Activated CD4-positive, alpha-beta T cell treated with anti-CD3 and anti-CD28 coated beads for 48 hours (primary cell): ENCODE data around the gene CCL3.
"Not testable (repeated sequence)": the region's sequence is repeated elsewhere in the genome, so short reads cannot be mapped to it uniquely, and the experiment has no call there.

ENCODE experiments used
- DNase-seq: peaks from one replicate; pipeline ENCODE4 v3.0.0-alpha.2; 2020

The CCL3 gene

DNA sequence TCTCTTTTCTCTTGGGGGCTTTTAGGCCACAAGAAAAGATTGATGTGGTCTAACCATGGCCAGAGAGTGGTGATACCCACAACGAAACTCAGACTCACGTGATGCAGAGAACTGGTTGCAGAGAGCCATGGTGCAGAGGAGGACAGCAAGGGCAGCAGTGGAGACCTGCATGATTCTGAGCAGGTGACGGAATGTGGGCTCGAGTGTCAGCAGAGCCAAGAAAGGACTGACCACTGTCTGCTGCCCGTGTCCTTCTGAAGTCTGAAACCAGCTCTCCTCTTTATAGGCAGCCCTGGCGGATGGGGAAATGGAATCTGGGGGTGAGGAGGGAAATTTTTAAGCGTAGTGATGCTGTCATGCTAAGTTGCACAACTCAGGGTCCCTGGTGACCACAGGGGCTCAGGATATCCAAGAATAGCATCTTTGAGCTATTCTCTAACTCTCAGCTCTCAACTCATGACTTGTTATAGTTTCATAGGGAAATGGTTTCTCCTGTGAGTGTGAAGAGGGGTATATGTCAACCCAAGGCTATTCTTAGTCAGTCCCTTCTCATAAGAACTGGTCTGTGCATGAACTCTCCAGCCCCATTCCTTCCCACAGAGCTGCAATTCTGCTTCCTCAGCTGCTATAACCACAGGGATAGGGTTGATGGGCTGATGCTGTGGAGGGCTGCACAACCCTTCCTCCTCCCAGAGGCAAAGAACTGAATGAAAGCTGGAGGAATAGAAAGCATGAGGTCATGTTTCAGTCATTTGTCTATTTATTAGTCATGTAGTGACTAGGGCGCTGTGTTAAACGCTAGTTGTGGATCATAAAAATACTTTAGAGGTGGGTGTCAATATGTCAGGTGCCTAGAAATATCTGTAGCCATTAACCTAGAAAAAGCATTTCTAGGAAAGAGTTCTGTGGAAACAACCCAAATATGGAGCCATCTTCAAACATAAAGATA is at the start of gene CCL3:
Gene CCL3, minus strand, starts transcription at position 256 of the 949 bp plus-strand sequence. Its CDS starts 85 bp downstream, at position 171.
- DNase-seq: peak; percentile 61

GRCh38 chr17:36136439-36136838 is 46.5 kb upstream of the CCL3 start:
- DNase-seq: no peak

DNA sequence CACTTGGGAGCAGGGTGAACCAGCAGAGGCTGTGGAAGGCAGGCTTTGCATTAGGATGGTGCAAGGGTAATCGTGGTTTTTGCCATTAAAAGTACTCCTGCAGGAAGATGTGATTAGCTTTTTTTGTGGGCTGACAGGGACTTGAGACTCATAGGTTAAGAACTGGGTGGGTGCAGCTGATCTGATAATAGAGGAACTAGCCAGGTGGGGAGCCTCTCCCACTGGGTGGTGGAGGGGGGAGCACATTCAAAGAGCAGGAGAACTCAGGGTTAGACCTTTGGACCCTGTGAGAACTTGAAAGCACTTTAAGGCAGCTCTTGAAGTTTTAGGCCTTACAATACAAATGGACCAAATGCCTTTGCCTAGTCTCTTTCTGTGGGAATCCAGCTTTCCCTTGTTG is 46.1 kb upstream of the CCL3 start:
- DNase-seq: no peak

GRCh38 chr17:36135465-36135864 is 45.5 kb upstream of the CCL3 start:
- no peak for DNase-seq

DNA sequence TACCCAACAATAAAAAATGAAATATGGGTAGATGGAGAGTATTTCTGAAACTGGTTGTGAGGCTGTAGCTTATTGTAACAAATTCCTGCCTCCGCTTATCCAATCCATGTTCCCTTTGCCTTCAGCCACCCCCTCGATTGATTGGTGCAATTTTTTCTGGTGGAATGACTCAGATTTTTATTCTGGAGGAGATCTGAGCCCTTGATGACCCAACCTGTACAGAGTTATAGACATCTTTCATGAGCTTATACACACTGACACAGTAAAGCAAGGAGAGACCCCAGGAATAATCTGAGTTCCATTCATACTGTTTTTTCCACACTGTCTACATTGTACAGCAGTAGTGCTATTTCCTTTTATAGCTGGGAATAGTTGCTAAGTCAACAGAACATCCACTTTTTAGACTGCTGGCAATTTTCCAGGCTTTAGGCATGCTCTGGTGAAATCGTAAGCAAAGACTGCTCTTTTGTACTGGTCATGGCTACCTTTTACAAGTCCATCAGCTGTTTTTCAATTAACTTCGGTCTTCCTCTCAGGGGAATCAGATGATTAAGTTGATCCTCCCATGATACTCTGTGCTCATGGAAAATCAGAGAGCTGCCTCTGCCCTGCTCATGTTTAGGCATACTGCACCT is 43.8 kb upstream of the CCL3 start:
- no peak for DNase-seq

GRCh38 chr17:36132421-36132831 is 42.5 kb upstream of the CCL3 start:
- DNase-seq: no peak

DNA sequence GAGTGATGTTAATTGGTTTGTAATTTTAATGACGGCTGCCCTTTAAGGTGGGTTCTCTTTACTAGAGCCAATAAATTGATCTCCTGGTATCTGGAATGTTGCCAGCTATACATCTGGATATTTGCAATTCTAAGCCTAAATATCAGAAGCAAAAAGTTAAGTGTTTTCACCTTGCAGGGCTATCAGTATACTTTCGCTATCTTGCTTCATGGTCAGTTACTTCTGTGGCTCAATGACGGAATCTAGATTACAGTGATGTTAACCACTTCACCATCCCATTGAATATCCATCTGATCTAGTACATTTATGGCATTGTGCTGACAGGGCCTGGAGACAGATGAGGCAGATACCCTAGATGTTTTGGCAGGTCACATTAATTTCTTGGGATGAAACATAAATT is 42.0 kb upstream of the CCL3 start:
- no peak for DNase-seq

- no peak for DNase-seq
Measured at GRCh38 chr17:36131421-36131820, 41.5 kb upstream of the CCL3 start.

DNA sequence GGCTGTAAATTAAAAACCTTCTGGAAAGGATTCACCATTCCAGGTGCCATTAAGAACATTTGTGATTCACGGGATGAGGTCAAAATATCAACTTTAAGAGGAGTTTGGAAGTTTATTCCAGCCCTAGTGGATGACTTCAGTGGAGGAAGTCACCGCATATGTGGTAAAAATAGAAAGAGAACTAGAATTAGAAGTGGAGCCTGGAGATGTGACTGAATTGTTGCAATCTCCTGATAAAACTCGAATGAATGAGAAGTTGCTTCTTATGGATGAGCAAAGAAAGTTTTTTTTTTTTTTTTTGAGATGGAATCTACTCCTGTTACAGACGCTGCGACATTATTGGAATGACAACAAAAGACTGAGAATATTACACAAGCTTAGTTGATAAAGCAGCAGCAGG is 40.4 kb upstream of the CCL3 start:
- DNase-seq: no peak

DNA sequence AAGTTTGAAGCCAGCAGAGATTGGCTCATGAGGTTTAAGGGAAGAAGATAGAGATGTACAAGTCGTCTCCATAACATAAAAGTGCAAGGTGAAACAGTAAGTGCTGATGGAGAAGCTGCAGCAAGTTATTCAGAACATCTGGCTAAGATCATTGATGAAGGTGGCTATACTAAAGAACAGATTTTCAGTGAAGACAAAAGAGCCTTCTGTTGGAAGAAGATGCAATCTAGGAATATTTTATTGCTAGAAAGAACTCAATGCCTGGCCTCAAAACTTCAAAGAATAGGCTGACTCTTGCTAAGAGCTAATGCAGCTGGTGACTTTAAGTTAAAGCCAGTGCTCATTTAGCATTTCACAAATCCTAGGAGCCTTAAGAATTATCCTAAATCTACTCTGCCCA is 39.7 kb upstream of the CCL3 start:
- no peak for DNase-seq

DNA sequence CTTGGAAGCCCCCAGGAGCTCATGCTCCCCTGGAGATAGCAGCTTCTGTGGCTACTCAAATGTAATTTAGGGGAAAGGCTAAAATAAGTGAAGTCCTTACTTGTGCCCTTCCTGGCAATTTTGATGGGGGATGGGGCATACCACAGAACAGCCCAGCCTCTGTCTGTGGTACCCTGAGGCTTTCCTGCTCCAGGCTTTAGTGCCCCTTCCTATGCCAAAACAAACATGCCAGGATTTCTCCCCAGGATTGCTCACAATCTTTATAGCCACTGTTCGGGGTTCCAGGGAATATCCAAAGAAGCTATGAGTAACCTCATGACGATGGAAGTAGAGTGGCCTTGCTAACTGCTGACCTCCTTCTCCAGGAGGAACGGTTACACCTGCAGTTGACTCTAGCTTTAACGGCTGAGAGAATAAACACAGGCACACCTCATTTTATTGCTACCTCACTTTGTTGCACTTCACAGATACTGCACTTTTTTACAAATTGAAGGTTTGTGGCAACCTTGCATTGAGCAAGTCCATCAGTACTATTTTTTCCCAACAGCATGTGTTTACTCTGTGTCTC is 38.6 kb upstream of the CCL3 start:
- no peak for DNase-seq

DNA sequence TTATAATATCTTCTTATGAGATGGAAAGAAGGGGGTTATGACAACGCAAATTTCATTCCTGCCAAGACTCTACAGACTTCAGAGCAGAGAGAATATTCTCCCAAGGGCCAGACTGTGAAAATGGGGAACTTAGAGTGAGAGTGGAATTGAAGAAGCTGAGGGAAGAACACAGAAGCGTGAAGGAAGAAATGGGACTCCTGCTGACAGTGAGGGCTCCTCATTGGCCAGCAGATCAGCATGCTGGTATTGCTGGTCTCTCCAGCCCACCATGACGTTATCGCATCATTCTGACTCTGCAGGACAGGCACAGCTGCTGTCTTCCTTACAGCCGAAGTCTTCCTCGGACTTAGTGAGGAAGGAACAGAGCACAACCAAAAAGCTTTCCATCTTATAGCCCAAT is 38.0 kb upstream of the CCL3 start:
- no peak for DNase-seq

DNA sequence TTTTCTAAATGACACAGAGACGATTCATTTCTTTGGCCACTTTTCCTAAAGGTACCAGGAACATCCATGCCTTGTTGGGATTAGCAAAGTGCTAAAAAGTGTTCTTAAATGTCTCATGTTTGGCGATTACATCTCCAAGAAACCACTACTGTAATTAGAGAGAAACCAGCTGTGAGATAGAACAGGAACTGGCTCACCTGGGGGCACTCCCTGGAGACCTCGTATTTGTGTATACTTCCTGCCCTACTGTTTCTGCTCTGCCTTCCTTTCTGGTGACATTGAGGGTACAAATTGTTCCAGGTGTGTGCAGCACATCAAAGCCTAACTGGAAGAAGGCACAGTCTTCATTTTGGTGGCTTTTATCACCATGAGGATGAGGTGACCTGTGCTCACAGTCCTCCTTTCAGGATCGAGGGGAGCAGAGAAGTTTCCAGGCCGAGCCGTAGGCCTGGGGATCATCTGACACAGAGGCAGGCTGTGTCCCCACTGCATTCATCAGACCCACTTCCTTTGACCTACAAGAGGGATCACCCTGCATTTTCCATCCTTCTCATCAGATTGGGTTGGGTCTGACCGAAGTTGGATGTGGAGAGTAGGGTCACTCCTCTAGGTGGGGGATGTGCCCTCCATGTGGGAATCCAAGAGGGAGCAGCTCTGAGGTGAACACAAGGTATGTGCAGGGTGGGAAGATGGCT is 37.4 kb upstream of the CCL3 start:
- DNase-seq: no peak

- no peak for DNase-seq
Measured at GRCh38 chr17:36124879-36125824, 35.2 kb upstream of the CCL3 start.

DNA sequence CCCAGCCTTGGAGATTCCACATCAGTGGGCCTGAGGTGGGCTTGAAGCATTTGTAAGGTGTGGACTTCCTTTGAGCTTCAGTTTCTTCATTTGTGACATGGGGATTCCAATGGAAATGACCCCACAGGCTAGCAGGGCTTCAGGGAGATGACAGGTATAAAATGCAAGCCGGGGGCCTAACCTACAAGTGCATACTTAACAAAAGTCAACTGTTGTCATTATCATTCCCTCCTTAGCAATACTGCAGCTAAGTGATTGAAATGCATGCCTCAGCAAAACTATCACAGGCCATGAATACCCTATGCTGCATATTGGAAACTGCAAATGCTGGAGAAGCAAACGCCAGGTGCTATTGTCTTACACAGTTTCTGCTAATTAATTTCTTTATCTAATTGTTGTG is 33.5 kb upstream of the CCL3 start:
- DNase-seq: no peak

- not testable (repeated sequence) for DNase-seq
Measured at GRCh38 chr17:36121099-36121498, 31.2 kb upstream of the CCL3 start.

DNA sequence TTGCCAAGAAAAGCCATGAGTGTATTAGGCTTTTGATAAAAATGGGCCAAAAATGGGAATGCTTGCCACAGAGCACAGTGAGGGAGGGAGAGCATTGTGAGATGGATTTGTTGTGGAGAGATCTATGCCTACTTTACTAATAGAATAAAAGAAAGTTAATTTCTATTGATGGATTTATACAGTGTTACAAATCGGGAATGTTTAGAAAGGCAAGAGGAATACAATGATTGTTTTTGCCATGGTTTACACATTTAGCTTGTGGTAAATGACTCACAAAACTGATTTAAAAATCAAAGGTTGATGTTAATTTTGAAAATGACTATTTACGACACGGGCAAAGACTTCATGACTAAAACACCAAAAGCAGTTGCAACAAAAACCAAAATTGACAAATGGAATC is 30.3 kb upstream of the CCL3 start:
- no peak for DNase-seq

DNA sequence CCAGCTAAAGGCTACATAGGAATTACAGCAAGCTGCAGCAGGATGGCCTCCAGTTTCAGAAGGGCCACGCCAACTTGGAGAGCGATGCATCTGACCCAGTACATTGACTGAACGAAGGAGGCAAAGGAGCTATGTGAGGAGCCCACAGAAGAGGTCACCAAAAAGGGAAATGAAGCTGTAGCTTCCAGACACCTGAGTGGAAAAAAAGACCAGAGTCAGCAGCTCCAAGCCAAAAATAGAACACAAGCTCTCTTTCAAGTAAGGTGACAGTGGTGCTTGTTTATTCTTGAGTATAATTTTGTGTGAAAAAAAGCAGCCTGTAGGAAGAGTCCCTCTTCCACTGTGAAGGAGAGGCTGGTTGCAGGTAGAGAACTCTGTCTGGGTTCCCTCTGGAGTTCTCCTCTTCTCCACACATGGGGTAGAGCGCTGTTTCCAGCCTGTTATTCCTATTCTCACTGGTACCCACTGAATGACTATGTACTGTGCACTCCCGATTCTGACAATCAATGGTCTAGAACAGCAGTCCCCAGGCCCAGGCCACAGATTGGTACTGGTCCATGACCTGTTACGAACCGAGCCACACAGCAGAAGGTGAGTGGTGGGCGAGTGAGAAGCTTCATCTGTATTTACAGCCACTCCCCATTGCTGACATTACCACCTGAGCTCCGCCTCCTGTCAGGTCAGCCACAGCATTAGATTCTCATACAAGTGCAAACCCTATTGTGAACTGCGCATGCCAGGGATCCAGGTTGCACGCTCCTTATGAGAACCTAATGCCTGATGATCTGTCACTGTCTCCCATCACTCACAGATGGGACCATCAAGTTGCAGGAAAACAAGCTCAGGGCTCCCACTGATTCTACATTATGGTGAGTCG is 28.8 kb upstream of the CCL3 start:
- no peak for DNase-seq

- DNase-seq: peak; percentile 58
Measured at GRCh38 chr17:36117505-36118382, 27.8 kb upstream of the CCL3 start.

- DNase-seq: not testable (repeated sequence)
Measured at GRCh38 chr17:36115649-36115977, 25.7 kb upstream of the CCL3 start.
